ENCODE measurements around the gene TRPV4.

Gene TRPV4

DNA sequence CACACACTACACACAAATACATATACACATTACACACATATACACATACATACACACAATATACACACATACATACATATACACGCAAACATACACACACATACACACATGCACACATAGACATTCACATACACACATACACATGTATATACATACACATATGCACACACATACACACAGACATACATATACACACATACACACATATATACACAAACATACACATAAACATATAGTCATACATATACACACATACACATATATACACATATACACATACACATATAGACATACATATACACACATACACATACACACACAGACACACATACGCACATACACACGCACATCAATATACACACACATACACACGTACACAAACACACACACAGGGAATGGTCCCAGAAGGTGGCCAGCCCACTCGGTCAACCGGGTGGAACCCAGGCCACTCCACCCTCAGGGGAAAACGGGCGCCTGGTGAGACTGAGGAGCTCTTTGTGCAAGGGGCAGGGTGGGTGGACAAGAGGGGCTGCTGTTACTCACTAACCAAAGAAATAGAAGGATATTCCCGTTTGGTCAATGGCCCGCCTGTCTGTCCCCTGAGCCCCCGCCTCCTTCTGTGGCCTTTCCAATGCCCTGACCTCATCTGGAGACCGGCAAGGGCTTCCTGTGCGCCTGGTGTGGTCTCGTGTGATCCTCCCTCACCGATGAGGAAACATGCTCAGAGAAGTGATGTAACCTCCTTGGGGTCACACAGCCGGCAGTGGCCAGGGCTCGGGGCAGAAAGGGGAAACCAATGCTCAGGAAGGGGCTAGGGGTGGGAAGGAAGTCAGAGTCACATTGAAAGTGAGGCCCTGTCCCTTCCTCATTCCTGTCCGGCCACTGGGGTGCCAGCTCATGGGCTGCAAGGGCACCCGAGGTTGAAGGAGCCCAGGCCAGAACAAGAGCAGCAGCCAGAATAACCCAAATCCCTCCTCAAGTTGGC, 5.3 kb downstream of the TRPV4 start:
- DNase-seq = no peak

DNA sequence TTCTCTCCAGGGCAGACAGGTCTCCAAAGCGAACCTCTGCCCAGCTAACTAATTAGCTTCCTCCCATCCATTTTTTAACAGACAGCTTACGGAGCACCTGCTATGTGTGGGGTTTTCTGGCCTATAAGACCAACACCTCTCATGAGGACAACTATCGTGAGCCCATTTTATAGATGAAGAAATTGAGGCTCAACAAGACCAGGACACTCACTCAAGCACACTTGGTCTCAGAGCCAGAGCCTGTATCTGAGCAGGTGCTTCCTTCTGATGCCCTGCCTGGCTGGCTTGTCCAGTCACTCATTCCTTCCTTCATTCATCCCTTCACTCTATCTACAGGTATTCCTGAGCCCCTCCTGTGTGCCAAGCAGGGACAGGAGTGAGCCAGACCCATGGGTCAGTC, 6.1 kb downstream of the TRPV4 start:
- DNase-seq = no peak

DNA sequence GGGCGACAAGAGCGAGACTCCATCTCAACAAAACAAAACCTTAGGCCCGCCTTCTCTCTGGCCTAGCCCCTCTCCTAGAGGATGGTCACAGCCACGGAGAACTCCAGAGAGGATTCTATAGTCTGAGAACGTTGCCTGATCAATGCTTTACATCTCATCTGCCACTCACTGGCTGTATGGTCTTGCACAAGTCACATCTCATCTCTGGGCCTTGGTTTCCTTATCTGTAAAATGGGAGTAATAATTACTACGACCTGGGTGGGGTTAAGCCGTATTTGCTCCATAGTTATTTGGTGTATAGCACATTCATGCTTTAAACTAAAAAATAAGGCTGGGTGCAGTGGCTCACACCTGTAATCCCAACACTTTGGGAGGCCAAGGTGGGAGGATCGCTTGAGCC, 8.5 kb downstream of the TRPV4 start:
- DNase-seq = no peak

DNA sequence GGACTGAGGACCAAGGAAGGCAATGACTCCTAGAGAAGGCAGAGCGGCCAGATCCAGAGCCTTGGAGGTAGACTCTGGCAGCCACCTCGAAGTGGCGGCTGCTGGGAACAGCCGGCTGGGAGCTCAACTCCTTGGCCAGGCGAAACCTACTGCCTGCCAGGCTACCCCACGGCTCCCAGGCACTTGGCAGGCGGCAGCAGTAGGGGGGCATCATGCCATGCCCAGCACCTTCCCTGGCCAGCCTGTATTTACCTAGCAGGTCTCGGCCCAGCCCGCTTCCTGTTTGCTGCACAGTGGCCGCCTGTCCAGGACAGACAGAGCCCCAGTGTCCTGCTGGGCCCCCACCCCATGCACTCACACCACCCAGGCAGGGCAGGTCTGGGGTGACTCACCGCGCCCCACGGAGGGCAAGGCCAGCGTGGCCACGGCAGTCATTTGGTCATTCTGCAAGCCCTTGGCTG, 10.2 kb downstream of the TRPV4 start:
- no peak for DNase-seq

DNA sequence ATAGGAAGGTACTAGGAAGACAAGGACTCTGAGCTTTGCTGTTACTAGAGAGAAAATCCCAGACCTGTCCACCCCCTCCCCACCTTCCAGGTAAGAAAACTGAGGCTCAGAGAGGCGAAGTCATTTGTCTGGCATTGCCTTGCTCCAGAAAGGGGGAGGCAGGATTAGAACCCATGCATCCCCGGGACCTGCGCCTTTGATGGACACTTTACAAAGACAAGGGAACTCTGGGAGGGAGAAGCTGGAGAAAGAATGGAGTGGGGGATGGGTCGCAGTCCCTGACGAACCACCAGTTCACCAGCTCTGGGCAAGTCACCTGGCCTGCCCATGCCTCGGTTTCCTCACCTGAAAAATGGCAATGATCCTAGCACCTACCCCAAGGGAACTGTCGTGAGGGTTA, 10.8 kb downstream of the TRPV4 start:
- DNase-seq = no peak

DNA sequence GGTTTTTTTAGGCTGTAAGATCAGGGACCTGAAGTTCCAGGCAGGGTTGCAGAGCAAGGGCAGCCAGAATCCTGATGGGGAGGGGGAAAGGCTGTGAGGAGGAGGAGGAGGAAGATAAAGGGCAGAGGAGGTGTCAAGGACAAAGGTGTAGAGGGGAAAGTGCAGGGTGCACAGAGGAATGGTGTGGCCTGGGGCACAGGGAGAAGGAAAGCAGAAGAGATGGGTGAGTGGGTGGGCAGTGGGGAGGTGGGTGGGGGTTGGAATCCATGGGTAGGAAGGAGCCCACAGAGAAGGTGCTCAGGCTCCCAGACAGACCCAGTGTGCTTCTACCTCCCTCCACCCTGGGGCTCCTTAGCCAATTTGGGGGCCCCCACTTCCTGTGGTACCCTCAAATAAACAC, 11.2 kb downstream of the TRPV4 start:
- DNase-seq = no peak

DNA sequence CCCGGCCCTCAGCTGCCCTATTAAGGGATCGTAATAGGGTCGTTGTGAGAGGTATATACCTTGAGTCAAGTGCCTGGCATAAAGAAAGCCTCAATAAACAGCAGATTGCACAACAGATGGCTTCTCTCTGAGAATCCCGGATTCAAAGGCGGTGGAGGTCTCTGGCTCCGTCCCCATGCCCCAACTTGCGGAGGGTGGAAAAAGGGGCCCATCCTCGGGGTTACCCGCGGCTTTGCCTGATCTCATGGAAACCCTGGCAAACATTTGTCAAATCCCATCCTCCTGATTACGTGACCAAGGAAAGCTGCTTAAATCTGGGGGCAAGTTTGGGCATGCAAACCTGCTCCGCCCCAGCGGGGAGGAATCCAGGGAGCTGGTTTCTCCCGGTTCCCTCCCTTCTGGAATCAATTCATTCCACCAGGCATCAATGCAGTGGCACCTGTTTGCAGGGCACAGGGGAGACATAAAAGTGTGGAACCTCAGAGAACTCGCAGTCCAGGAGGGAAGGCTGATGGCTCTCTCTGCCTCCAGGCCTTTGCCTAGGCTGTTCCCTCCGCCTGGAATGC, 12.3 kb downstream of the TRPV4 start:
- peak; percentile 98 for DNase-seq

DNA sequence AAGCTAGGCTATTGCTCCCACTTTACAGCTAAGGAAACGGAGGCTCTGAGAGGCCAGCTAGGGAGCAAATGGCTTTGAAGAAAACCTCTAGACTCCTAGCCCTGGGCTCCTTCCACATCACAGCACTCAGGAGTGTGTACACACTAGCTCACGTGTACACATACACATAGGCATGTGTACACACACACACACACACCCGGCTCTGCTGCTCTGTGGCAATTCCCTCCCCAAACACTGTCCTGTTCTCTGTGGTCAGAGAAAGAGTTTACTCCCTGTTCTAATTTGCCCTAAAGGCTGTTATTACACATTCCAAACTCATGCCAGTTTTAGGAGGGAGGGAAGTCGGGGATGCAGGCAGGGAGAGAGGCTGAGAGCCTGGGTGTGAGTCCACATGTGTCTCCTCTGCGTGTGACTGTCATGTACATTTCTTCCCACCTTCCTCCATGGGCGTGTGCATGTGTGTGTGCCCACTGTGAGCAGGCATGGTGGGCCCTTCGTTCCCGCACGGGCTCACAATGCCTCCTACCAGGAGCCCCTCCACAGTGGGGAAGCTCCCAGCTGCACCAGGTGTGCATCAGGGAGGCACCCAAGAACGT, 14.2 kb downstream of the TRPV4 start:
- DNase-seq = no peak

DNA sequence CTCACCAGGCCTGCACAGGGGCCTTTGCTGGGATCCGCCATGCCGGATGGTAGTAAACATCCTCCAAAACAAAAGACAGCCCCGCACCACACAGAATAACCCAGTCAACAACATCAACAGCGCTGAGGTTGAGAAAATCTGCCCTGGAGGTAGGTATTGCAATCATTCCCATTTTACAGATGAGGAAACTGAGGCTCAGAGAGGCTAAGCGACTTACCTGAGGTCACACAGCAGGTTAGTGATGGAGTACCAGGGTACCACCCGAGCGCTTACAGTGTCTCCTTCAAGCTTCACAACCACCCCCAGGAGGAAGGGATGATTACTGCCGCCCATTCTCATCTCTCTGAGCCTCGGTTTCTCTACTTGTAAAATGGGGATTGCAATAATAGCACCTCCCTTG, 14.9 kb downstream of the TRPV4 start:
- no peak for DNase-seq

DNA sequence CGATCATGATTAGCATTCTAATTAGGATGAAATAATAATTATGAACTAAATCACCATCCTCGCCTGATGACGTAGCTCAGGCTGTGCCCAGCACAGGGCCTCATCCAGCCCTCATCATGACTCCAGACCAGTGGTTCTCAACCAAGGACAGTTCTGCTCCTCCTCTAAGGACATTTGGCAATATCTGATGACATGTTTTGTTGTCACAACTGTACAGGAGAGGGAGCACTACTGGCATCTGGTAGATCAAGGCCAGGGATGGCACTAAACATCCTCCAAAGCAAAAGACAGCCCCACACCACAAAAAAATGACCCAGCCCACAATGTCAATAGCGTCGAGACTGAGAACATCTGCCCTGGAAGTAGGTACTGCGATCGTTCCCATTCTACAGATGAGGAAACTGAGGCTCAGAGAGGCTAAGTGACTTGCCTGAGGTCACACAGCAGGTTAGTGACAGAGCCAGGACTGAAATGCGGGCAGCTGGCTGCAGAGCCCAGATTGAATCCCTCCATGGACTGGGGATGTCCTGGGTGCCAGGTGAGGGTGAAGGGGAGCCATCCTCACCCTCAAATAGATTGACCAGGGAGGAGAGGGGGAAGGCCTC, 15.5 kb downstream of the TRPV4 start:
- DNase-seq = no peak

DNA sequence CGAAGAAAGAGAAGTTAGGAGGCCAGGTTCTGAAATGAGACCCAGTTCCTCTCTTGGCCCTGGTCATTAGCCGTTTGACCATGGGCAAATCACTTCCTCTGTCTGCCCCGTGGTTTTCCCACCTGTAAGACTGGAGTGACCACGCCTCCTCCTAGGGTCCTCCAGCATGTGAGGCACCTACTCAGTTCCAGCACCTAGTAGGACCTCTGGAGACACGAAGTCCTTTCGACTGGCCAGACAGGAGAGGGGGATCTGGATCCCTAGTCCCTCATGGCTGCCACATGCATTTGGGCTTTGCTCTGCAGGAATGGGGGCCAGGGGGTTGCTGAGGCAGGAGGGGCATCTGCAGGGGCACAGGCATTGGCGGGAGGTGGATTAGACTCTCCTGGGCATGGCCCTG, 16.3 kb downstream of the TRPV4 start:
- DNase-seq = no peak

DNA sequence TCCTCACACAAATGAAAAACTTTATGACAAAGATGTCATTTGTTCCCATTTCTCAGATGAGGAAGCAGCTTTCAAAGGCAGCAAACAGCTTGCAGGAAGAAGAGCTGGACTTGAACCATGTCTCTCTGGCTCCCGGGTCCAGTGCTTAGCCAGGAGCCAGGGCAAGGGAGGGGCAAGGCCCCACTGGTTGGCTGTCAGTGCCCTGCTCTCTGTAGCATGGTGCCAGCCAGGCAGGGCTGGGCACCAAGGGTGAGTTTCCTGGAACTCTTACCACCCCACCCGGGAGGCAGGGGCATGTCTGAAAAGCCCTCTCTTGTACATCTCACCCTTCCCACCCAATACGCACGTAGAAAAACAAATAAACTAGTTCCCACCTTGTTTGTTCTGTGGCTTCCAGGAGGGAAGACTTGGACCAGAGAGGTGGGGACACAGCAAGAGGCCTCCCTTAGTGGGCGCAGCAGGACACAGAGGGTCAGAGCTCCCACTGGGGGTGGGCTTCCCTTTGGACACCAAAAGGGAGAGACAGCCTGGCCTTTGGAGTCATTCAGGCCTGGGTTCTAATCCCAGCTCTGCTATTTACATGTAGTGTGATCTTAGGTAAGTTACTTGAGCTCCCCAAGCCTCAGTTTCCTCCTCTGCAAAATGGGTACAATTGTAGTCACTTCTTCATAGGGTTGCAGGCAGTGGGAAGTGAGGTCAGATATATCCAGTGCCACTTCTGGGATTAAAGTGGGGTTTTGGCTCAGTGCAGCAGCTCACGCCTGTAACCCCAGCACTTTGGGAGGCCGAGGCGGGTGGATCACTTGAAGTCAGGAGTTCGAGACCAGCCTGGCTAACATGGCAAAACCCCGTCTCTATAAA, 17.2 kb downstream of the TRPV4 start:
- DNase-seq = no peak

DNA sequence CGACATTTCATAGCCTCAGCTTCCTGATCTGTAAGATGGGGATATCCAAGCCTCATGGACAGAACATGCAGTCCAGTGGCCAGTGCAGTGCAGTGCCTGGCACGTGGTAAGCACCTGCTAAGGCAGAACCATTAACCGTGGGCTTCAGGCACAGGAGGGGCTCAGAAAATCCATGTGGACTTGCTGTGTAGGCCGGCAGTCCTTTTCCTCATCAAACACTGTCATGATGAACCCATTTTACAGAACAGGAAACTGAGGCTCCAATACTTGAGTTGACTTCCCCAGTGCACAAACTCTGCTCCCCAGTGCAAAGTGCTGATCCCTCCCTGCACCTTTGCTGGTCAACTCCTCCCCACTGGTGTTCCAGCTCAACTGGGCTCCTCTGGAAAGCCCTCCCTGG, 18.0 kb downstream of the TRPV4 start:
- no peak for DNase-seq

DNA sequence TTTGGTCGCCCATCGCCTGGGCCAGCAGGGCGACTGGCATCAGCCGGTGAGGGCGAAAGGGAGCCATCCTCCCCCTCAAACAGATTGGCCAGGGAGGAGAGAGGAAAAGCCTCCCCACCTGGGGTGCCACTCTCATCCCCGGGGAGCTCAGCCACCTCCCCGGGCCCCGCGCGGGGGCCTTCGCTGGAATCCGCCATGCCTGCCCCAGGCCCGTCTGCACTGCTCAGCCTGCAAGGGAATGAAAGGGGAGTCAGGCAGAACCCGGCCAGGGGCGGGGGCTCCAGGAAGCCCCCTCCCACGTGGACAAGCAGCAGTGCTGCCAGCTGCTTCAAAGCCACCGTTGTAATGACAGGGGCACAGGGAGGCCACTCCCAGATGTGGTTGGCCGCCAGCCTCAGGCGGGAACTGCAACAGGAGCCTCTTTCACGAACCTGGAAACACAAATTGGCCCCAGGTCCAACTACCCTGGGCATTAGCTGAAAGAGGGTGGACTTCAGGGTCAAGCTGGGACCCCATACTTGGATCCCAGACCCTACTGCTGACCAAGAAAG, 18.5 kb downstream of the TRPV4 start:
- DNase-seq = no peak

DNA sequence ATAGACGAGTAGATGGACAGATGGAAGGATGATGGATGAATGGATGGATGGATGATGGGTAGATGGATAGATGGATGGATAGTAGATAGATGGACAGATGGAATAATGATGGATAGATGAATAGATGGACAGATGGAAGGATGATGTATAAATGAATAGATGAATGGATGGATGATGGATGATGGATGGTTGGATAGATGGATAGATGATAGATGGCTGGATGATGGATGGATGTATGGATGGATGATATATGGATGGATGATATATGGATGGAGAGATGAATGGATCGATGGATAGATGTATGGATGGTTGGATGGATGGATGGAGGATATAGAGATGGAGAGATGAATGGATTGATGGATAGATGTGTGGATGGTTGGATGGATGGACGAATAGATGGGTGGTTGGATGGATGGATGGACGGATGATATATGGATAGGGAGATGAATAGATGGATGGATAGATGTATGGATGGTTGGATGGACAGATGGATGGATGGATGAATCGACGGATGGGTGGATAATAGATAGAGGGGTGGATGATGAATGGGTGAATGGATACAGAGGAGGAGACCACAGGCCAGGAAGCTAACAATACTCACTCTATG, 19.3 kb downstream of the TRPV4 start:
- no peak for DNase-seq

DNA sequence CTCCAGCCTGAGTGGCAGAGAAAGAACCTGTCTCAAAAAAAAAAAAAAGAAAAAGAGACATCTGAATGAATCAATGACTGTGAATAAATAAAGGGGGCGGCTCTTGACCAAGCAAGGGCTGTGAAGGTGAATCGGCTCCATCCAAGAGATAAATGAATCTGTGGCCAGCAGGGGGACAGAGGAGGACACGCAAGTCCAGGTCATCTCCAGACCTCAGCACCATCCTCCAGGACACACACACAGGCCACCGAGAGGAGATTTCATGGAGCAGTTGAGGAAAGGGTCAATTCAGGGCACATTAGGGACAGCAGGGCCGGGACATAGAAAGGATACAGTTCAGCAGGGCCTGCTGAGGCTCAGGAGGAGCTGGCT, 21.6 kb downstream of the TRPV4 start:
- DNase-seq = no peak

DNA sequence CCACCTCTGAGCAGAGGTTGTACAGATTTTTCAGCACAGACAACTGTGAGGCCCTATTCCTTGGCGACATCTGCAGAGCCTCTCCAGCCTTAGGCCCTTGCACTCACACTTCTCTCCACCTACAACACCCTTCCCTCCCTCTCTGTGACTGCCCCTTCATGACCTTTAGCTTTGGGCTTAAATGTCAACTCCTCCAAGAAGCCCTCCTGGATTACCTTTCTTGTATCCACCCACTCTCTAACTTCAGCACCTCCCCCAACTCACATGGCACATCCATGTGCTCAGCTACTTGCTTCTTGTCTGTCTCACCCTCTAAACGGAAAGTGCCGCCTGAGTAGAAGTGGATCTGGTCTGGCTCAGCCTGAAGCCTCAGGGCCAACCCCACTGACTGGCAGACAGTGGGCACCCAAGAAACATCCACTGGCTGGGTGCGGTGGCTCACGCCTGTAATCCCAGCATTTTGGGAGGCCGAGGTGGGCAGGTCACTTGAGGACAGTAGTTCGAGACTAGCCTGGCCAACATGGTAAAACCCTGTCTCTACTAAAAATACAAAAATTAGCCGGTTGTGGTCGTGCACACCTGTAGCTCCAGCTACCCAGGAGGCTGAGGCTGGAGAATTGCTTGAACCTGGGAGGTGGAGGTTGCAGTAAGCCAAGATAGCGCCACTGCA, 22.1 kb downstream of the TRPV4 start:
- DNase-seq = no peak

DNA sequence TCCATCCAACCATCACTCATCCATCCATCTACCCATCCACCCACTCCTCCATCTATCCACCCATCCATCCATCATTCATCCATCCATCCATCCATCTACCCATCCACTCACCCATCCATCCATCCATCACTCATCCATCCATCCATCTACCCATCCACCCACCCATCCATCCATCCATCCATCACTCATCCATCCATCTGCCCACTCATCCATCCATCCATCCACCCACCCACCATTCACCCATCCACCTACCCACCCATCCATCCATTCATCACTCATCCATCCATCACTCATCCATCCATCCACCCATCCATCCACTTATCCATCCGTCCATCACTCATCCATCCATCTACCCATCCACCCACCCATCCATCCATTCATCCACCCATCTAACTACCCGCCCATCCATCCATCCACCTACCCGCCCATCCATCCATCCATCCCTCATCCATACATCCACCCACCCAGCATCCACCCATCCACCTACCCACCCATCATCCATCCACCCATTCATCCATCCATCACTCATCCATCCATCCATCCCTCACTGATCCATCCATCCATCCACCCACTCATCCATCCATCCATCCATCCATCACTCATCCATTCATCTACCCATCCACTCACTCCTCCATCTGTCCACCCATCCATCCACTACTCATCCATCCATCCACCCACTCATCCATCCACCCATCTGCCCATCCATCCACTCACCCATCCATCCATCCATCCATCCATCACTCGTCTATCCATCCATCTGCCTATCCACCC, 24.1 kb downstream of the TRPV4 start:
- no peak for DNase-seq

DNA sequence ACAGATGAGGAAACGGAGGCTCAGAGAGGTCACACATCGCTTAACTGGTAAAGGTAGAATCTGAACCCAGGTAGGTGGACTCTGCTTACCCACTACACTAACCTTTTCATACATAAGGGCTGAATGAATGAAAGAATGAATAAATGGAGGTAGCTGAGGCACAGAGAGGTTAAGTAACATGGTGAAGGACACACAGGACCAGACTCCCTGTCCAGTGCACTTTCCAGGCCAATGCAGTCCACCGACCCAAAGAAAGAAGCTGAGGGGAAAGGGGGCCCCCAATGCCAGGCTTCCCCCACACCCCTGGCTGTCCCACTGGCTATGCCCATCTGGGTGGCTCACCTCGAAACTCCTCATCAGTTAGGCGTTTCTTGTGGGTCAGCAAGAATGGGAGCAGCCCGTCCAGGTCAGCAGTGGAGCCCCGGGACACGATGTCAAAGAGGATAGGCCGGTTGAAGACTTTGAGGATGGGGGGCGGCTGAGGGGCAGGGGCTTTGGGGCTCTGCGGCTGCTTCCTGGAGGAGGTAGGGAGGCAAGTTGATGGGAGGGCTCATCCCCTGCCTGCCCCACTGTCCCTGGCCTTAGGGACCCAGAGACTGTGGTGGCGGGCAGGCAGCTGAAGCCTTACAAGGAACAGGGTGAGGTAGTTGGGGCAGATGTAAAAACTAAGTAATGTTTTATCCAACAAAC, 25.1 kb downstream of the TRPV4 start:
- no peak for DNase-seq

All from NCI-H2171 (cell line).